CD4-positive, alpha-beta T cell (primary cell): ENCODE results near the gene APIP. TPM values are rescaled to one million over a fixed set of nuclear protein-coding genes. Genes with fewer than 3 reads are reported as not detected.

Source experiments
- ATAC-seq: fragments of 200-7000 bp; cut with Tn5 transposase; one replicate; pipeline ENCODE4 v1.10.0; 2022; ENCODE audit warnings: mild to moderate bottlenecking; ENCODE audit not compliant: poor library complexity
- CTCF ChIA-PET: fragments of 350-600 bp; sonication (Branson Sonifier 250); formaldehyde crosslinking; loops from one replicate; lab custom pipeline; 2021; ENCODE audit warnings: antibody characterized with exemption, inconsistent platforms; lab: Charles Lee
- POLR2A ChIA-PET: fragments of 350-600 bp; sonication (Branson Sonifier 250); formaldehyde crosslinking; loops from one replicate; lab custom pipeline; 2021; ENCODE audit warnings: antibody characterized with exemption, inconsistent platforms; lab: Charles Lee
- DNase-seq, 14 experiments: peaks; one replicate each; pipeline ENCODE4 v3.0.0-alpha.2; 2013 to 2020; ENCODE audit warnings: mixed read lengths in 2 of 14
- H3K27ac ChIP-seq, 2 donors: one replicate each; pipeline versions ENCODE4 v1.5.1 to v1.7.0; 2013; ENCODE audit warnings: low read length in 2 of 2, low read depth in 1 of 2, mild to moderate bottlenecking in 1 of 2
- H3K27me3 ChIP-seq, 2 experiments: 1 replicate in 1 of 2; 2 replicates in 1 of 2; pipeline versions ENCODE4 v1.6.1 to v1.7.0; 2013; ENCODE audit warnings: low read length in 2 of 2, control low read depth in 1 of 2, mild to moderate bottlenecking in 1 of 2, moderate library complexity in 1 of 2; ENCODE audit not compliant: insufficient read depth in 2 of 2, control insufficient read depth in 1 of 2
- H3K36me3 ChIP-seq: one replicate; pipeline ENCODE4 v1.6.1; 2013; ENCODE audit warnings: low read length, control low read depth; ENCODE audit not compliant: insufficient read depth
- H3K4me1 ChIP-seq: one replicate; pipeline ENCODE4 v1.6.1; 2013; ENCODE audit warnings: low read length, control low read depth; ENCODE audit not compliant: insufficient read depth
- H3K4me3 ChIP-seq: one replicate; pipeline ENCODE4 v1.5.1; 2013; ENCODE audit warnings: mild to moderate bottlenecking, low read length, moderate library complexity
- H3K9me3 ChIP-seq, 2 experiments: 1 replicate in 1 of 2; 2 replicates in 1 of 2; pipeline versions ENCODE4 v1.6.1 to v1.7.0; 2013; ENCODE audit warnings: low read length in 2 of 2, mild to moderate bottlenecking in 2 of 2, control low read depth in 1 of 2, moderate library complexity in 1 of 2; ENCODE audit not compliant: control insufficient read depth in 1 of 2, insufficient read depth in 1 of 2
- H3K27ac Mint-ChIP-seq: one replicate; pipeline ENCODE4 v1.8.0; 2020; ENCODE audit warnings: mixed read lengths
- H3K27me3 Mint-ChIP-seq: one replicate; pipeline ENCODE4 v1.8.0; 2021; ENCODE audit warnings: mixed read lengths
- H3K36me3 Mint-ChIP-seq: one replicate; pipeline ENCODE4 v1.8.0; 2021; ENCODE audit warnings: low read depth, mixed read lengths
- H3K4me1 Mint-ChIP-seq: one replicate; pipeline ENCODE4 v1.8.0; 2021; ENCODE audit warnings: low read depth, mixed read lengths
- H3K4me3 Mint-ChIP-seq: one replicate; pipeline ENCODE4 v1.8.0; 2020; ENCODE audit warnings: mild to moderate bottlenecking, mixed read lengths
- H3K9me3 Mint-ChIP-seq: one replicate; pipeline ENCODE4 v1.8.0; 2020; ENCODE audit warnings: mixed read lengths
- CTCF ChIP-seq: fragments of 200-600 bp; IDR thresholded peaks from one replicate; pipeline ENCODE4 v1.8.0; 2022; ENCODE audit warnings: antibody characterized with exemption, mild to moderate bottlenecking
- intact Hi-C, 2 experiments: fragments of 100-400 bp; cut with DNase I in 1 of 2; cut with micrococcal nuclease in 1 of 2; formaldehyde crosslinking; loops; one replicate each; pipeline versions ENCODE4 v1.15.1 to v1.9.0; 2023 to 2025; cut with DNase I, micrococcal nuclease
- total RNA-seq, 174 experiments: library from RNA in 2 of 174; stranded (reverse) in 2 of 174; gene quantifications; one replicate each; pipeline ENCODE4 v1.2.3 and lab custom pipeline; 2021 to 2026

The APIP gene
- total RNA-seq, 2 experiments from 2014 or later, result 7.1 to 8.3 TPM

GRCh38 chr11:34962034-34962433 lies 45.9 kb upstream of the APIP start:
- Mint-ChIP-seq H3K36me3 (peaks cover 68% of the 10 kb centered on the region), H3K9me3 (no peaks in the 10 kb centered on the region), H3K4me1 (no peaks in the 10 kb centered on the region), H3K27ac (no peak overlapping the region), H3K27me3 (no peaks in the 10 kb centered on the region), H3K4me3 (no peak overlapping the region)
- no peak overlapping the region for H3K27ac ChIP-seq
- no peak for TF ChIP-seq CTCF
- H3K4me1 ChIP-seq, result no peaks in the 10 kb centered on the region
- CTCF ChIA-PET, result no interaction called here
- H3K4me3 ChIP-seq, result no peak overlapping the region
- no peak for DNase-seq
- H3K9me3 ChIP-seq, result no peaks in the 10 kb centered on the region
- peaks cover 27% of the 10 kb centered on the region for H3K36me3 ChIP-seq
- H3K27me3 ChIP-seq, result no peaks in the 10 kb centered on the region
- POLR2A ChIA-PET, result no interaction called here
- no peak for ATAC-seq
- intact Hi-C loops, result no loop called here

- H3K4me3 Mint-ChIP-seq, result no peak overlapping the region
- H3K9me3 Mint-ChIP-seq, result no peaks in the 10 kb centered on the region
- Histone ChIP-seq H3K36me3 (peaks cover 23% of the 10 kb centered on the region), H3K9me3 (no peaks in the 10 kb centered on the region), H3K4me3 (no peak overlapping the region), H3K27ac (no peak overlapping the region), H3K27me3 (no peaks in the 10 kb centered on the region), H3K4me1 (no peaks in the 10 kb centered on the region)
- no peak for ATAC-seq
- H3K36me3 Mint-ChIP-seq, result peaks cover 57% of the 10 kb centered on the region
- H3K27me3 Mint-ChIP-seq, result no peaks in the 10 kb centered on the region
- H3K4me1 Mint-ChIP-seq, result no peaks in the 10 kb centered on the region
- ChIA-PET CTCF (no interaction called here), POLR2A (no interaction called here)
- H3K27ac Mint-ChIP-seq, result no peak overlapping the region
- intact Hi-C loops, result no loop called here
- TF ChIP-seq CTCF, result no peak
- no peak for DNase-seq
Observed at GRCh38 chr11:34960277-34960676, 44.1 kb upstream of the APIP start.

GRCh38 chr11:34959770-34960169 lies 43.6 kb upstream of the APIP start:
- no peak for ATAC-seq
- Histone ChIP-seq H3K27ac (no peak overlapping the region), H3K4me3 (no peak overlapping the region), H3K36me3 (peaks cover 23% of the 10 kb centered on the region), H3K27me3 (no peaks in the 10 kb centered on the region), H3K4me1 (no peaks in the 10 kb centered on the region), H3K9me3 (no peaks in the 10 kb centered on the region)
- H3K27ac Mint-ChIP-seq, result no peak overlapping the region
- intact Hi-C loops, result no loop called here
- H3K36me3 Mint-ChIP-seq, result peaks cover 55% of the 10 kb centered on the region
- no peak for TF ChIP-seq CTCF
- no peaks in the 10 kb centered on the region for H3K27me3 Mint-ChIP-seq
- no peak for DNase-seq
- ChIA-PET CTCF (no interaction called here), POLR2A (no interaction called here)
- H3K9me3 Mint-ChIP-seq, result no peaks in the 10 kb centered on the region
- no peak overlapping the region for H3K4me3 Mint-ChIP-seq
- no peaks in the 10 kb centered on the region for H3K4me1 Mint-ChIP-seq
